Thoracic aorta (tissue), 2 donors: ENCODE measurements around the gene IGSF8. TPM values are rescaled to one million over a fixed set of nuclear protein-coding genes. Genes with fewer than 3 reads are reported as not detected.
A peak's percentile ranks its signal among the peaks of the same experiment; 100 is the strongest.

Experiments
- ATAC-seq: fragments of 150-250 bp; one replicate; pipeline ENCODE4 v1.8.0; 2017; ENCODE audit warnings: low read depth; ENCODE audit not compliant: insufficient number of reproducible peaks, low FRiP score
- DNase-seq: peaks from one replicate; pipeline ENCODE4 v3.0.0-alpha.2; 2020; ENCODE audit warnings: low spot score
- H3K27ac ChIP-seq, 2 donors: fragments of 200-600 bp; sonication (generic); 1 replicate in 1 of 2; 2 replicates in 1 of 2; pipeline ENCODE4 v1.5.1; 2016; ENCODE audit warnings: mild to moderate bottlenecking in 2 of 2, moderate library complexity in 2 of 2
- H3K27me3 ChIP-seq: fragments of 200-600 bp; sonication (generic); replicated peaks from 2 replicates; pipeline ENCODE4 v1.6.0; 2016; ENCODE audit warnings: mild to moderate bottlenecking; ENCODE audit not compliant: insufficient read depth
- H3K36me3 ChIP-seq: fragments of 200-600 bp; sonication (generic); one replicate; pipeline ENCODE4 v1.5.1; 2016
- H3K4me1 ChIP-seq, 2 donors: fragments of 200-600 bp; sonication (generic); 1 replicate in 1 of 2; 2 replicates in 1 of 2; pipeline versions ENCODE4 v1.5.1 to v1.6.0; 2016; ENCODE audit warnings: low read depth in 2 of 2, mild to moderate bottlenecking in 1 of 2; ENCODE audit not compliant: control insufficient read depth in 1 of 2
- H3K4me3 ChIP-seq: fragments of 200-600 bp; sonication (generic); 2 replicates; pipeline ENCODE4 v1.5.1; 2016; ENCODE audit warnings: mild to moderate bottlenecking
- H3K9me3 ChIP-seq: fragments of 200-600 bp; sonication (generic); 2 replicates; pipeline ENCODE4 v1.5.1; 2016
- CTCF ChIP-seq: fragments of 200-600 bp; sonication (generic); IDR thresholded peaks from one replicate; pipeline ENCODE4 v1.5.1; 2019; ENCODE audit warnings: antibody characterized with exemption
- total RNA-seq, 2 donors: library from RNA; depleted of rRNA; stranded (reverse); fragments of >200 nt; gene quantifications; one replicate each; pipeline versions ENCODE4 v1.1.0 to v1.2.3, GENCODE V29; 2016

IGSF8 gene
- total RNA-seq, 2 donors from 2014 or later, result 29.6 to 40.8 TPM

GRCh38 chr1:160074865-160075264, 23.6 kb downstream of the IGSF8 start:
- Histone ChIP-seq H3K27ac (no peak overlapping the region), H3K27me3 (no peaks in the 10 kb centered on the region), H3K4me3 (no peak overlapping the region), H3K36me3 (no peaks in the 10 kb centered on the region), H3K9me3 (no peaks in the 10 kb centered on the region), H3K4me1 (peaks cover 0 to 5% of the 10 kb centered on the region in 2 donors)
- ATAC-seq (no peak), DNase-seq (no peak)
- no peak for TF ChIP-seq CTCF

- Histone ChIP-seq H3K9me3 (no peaks in the 10 kb centered on the region), H3K36me3 (no peaks in the 10 kb centered on the region), H3K4me3 (no peak overlapping the region), H3K27ac (no peak overlapping the region), H3K4me1 (peaks cover 0 to 5% of the 10 kb centered on the region in 2 donors), H3K27me3 (no peaks in the 10 kb centered on the region)
- ATAC-seq (no peak), DNase-seq (no peak)
- TF ChIP-seq CTCF, result no peak
Observed at GRCh38 chr1:160071289-160071688, 27.1 kb downstream of the IGSF8 start.

- Histone ChIP-seq H3K9me3 (no peaks in the 10 kb centered on the region), H3K4me3 (peak overlapping the region; percentile 82), H3K27ac (no peak overlapping the region), H3K27me3 (no peaks in the 10 kb centered on the region), H3K36me3 (no peaks in the 10 kb centered on the region), H3K4me1 (peaks cover 0 to 5% of the 10 kb centered on the region in 2 donors)
- TF ChIP-seq CTCF, result no peak
- ATAC-seq (peak; percentile 73), DNase-seq (peak; percentile 59)
Observed at GRCh38 chr1:160070243-160071163, 27.9 kb downstream of the IGSF8 start.

- Histone ChIP-seq H3K4me3 (peak within 1 kb of the TSS; percentile 82), H3K27me3 (no peaks in the 10 kb centered on the region), H3K36me3 (no peaks in the 10 kb centered on the region), H3K9me3 (no peaks in the 10 kb centered on the region), H3K4me1 (peaks cover 0 to 5% of the 10 kb centered on the region in 2 donors), H3K27ac (no peak within 1 kb of the TSS)
- ATAC-seq, result no peak
- no peak for DNase-seq
- no peak for TF ChIP-seq CTCF
Observed at GRCh38 chr1:160069460-160070231, 28.8 kb downstream of the IGSF8 start, which contains the start of gene KCNJ10. TSS of gene KCNJ10 (minus strand) at chr1:160070160. CDS start at chr1:160042532, 27,628 bp downstream.

GRCh38 chr1:160068225-160068624, 30.2 kb downstream of the IGSF8 start:
- no peak for TF ChIP-seq CTCF
- Histone ChIP-seq H3K4me3 (no peak overlapping the region), H3K27me3 (no peaks in the 10 kb centered on the region), H3K4me1 (peaks cover 0 to 5% of the 10 kb centered on the region in 2 donors), H3K27ac (no peak overlapping the region), H3K9me3 (no peaks in the 10 kb centered on the region), H3K36me3 (no peaks in the 10 kb centered on the region)
- no peak for DNase-seq
- ATAC-seq, result no peak
